Calu3 (cell line): ENCODE data around the gene C1QTNF9. TPM values are rescaled to one million over a fixed set of nuclear protein-coding genes. Genes with fewer than 3 reads are reported as not detected.
"Not testable (repeated sequence)": the region's sequence is repeated elsewhere in the genome, so short reads cannot be mapped to it uniquely, and the experiment has no call there.

Experiments
- BruUV-seq: library from RNA; stranded (reverse); fragments of 400-500 nt; replicated peaks from 2 replicates; lab custom pipeline; 2021; lab: Mats Ljungman, UMichigan
- CTCF ChIA-PET: fragments of 300-600 bp; sonication (Branson Sonifier 250); formaldehyde crosslinking; loops from one replicate; lab custom pipeline; 2022; ENCODE audit warnings: antibody characterized with exemption; lab: Charles Lee
- DNase-seq: peaks from one replicate; pipeline ENCODE4 v3.0.0; 2022
- H3K27ac Mint-ChIP-seq: one replicate; pipeline ENCODE4 v1.8.0; 2022; ENCODE audit warnings: mixed read lengths; ENCODE audit not compliant: unreplicated experiment
- H3K27me3 Mint-ChIP-seq: one replicate; pipeline ENCODE4 v1.8.0; 2022; ENCODE audit warnings: mixed read lengths; ENCODE audit not compliant: unreplicated experiment
- H3K36me3 Mint-ChIP-seq: one replicate; pipeline ENCODE4 v1.8.0; 2022; ENCODE audit warnings: mild to moderate bottlenecking, moderate library complexity, mixed read lengths; ENCODE audit not compliant: insufficient read depth, unreplicated experiment
- H3K4me1 Mint-ChIP-seq: one replicate; pipeline ENCODE4 v1.8.0; 2022; ENCODE audit warnings: mild to moderate bottlenecking, low read depth, mixed read lengths; ENCODE audit not compliant: unreplicated experiment
- H3K4me3 Mint-ChIP-seq: one replicate; pipeline ENCODE4 v1.8.0; 2022; ENCODE audit warnings: mild to moderate bottlenecking, low read depth, moderate library complexity, mixed read lengths; ENCODE audit not compliant: unreplicated experiment
- H3K9me3 Mint-ChIP-seq: one replicate; pipeline ENCODE4 v1.8.0; 2022; ENCODE audit warnings: low read depth, mixed read lengths; ENCODE audit not compliant: unreplicated experiment
- intact Hi-C: fragments of 100-400 bp; cut with micrococcal nuclease; formaldehyde crosslinking; loops from one replicate; pipeline ENCODE4 v1.10.0; 2022; ENCODE audit not compliant: unreplicated experiment
- total RNA-seq: library from RNA; stranded (reverse); gene quantifications from 2 replicates; pipeline ENCODE4 v1.2.3, GENCODE V29; 2022
- TF ChIP-seq, protein P1 (sequence below): fragments of 200-600 bp; IDR thresholded peaks from one replicate; pipeline ENCODE4 v1.8.0; 2022; ENCODE audit warnings: antibody characterized with exemption; ENCODE audit not compliant: unreplicated experiment

The C1QTNF9 gene
- total RNA-seq, 1 experiment from 2014 or later = not detected

DNA sequence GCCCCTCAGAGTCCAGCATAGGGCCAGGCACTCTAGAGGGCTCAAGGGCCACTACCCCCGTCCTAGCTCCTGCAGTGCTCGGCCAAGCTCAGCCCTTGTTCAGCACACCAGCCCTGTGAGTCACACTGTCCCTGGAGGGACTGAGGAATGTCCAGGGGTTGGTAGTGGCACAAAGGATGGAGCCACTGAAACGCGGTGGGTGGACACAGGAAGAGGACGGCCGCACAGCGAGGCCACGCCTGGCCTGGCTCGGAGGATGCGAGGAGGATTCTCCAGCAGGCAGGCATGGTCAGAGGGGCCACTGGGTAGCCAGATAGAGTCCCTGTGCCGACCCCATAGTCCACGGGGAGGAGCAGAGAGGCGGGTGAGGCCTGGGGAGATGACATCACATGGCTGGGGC is 45.7 kb downstream of the C1QTNF9 start:
- intact Hi-C loops = no loop called here
- H3K27me3 Mint-ChIP-seq = no peaks in the 10 kb centered on the region
- no peaks in the 10 kb centered on the region for H3K9me3 Mint-ChIP-seq
- CTCF ChIA-PET = no interaction called here
- H3K27ac Mint-ChIP-seq = no peak overlapping the region
- no peak for DNase-seq
- no TSS peak for BruUV-seq
- TF ChIP-seq, protein P1, sequence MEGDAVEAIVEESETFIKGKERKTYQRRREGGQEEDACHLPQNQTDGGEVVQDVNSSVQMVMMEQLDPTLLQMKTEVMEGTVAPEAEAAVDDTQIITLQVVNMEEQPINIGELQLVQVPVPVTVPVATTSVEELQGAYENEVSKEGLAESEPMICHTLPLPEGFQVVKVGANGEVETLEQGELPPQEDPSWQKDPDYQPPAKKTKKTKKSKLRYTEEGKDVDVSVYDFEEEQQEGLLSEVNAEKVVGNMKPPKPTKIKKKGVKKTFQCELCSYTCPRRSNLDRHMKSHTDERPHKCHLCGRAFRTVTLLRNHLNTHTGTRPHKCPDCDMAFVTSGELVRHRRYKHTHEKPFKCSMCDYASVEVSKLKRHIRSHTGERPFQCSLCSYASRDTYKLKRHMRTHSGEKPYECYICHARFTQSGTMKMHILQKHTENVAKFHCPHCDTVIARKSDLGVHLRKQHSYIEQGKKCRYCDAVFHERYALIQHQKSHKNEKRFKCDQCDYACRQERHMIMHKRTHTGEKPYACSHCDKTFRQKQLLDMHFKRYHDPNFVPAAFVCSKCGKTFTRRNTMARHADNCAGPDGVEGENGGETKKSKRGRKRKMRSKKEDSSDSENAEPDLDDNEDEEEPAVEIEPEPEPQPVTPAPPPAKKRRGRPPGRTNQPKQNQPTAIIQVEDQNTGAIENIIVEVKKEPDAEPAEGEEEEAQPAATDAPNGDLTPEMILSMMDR = no peak
- no peak overlapping the region for H3K4me3 Mint-ChIP-seq
- peaks cover 7% of the 10 kb centered on the region for H3K4me1 Mint-ChIP-seq
- H3K36me3 Mint-ChIP-seq = no peaks in the 10 kb centered on the region

DNA sequence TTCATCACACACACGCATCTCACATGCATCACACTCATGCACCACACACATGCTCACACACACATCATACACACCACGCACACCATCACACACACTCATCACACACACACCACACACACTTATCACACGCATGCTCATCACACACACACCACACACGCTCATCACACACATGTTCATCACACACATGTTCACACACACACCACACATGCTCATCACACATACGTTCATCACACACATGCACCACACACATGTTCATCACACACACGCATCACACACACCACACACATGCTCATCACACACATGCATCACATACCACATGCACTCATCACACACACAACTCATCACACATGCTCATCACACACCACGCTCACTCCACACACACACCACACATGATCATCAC is 46.9 kb downstream of the C1QTNF9 start:
- DNase-seq = no peak
- intact Hi-C loops = no loop called here

DNA sequence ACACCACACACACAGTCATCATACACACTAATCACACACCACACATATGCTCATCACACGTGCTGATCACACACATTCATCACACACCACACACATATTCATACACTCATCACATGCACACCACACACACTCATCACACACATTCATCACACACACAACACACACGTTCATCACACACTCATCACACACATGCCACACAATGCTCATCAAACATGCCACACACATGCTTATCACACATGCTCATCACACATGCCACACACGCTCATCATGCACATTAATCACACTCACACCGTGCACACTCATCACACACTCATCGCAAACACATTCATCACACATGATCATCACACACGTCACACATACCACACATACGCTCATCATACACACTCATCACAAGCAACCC is 47.5 kb downstream of the C1QTNF9 start:
- Mint-ChIP-seq H3K4me3 (no peak overlapping the region), H3K27ac (no peak overlapping the region), H3K4me1 (peaks cover 3% of the 10 kb centered on the region), H3K9me3 (no peaks in the 10 kb centered on the region), H3K36me3 (no peaks in the 10 kb centered on the region), H3K27me3 (no peaks in the 10 kb centered on the region)
- CTCF ChIA-PET = no interaction called here
- no peak for DNase-seq
- intact Hi-C loops = no loop called here
- TF ChIP-seq, protein P1 = no peak
- BruUV-seq = no TSS peak

More for the DNA sequence above, 46.9 kb downstream of the C1QTNF9 start:
- BruUV-seq = no TSS peak
- TF ChIP-seq, protein P1 = no peak
- Mint-ChIP-seq H3K27ac (no peak overlapping the region), H3K4me3 (no peak overlapping the region), H3K4me1 (peaks cover 6% of the 10 kb centered on the region), H3K27me3 (no peaks in the 10 kb centered on the region), H3K9me3 (no peaks in the 10 kb centered on the region), H3K36me3 (no peaks in the 10 kb centered on the region)
- CTCF ChIA-PET = no interaction called here

DNA sequence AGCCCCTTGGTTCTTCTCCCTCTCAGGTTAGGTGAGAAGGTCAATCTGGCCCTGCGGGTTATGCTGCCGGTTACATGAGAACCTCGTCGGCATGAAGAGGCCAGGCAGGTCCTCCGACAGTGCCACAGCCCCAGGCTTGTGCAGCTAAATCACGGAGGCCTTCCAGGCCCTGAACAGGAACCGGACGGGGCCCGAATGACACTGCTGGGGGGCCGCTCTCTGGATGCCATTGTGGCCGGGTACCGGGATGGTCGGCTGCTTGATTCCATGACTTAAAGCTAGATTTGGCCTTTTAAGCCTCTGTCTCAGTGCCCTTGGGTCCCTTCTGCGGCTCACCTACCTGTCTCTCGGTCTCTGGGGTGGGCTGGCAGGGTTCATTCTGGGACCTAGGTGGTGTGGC is 48.4 kb downstream of the C1QTNF9 start:
- H3K27ac Mint-ChIP-seq = no peak overlapping the region

DNA sequence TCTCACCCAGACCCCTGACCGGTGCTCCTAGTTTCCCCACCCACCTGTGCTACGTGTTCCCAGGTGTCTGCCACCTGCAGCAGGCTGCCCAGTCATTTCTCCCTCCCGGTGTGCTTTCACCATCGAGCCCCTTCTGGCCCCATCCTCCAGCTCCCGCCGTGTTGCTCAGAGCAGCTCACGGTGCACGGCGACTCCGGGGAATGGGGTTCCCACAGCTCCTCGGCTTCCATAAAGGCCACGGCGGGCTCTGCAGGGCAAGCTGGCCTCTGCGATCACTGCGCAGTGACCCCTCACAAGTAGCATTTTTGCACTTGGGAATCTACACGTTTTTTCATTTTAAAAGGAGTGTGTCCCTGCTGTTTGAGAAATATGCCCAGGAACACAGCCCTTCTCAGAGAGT is 49.5 kb downstream of the C1QTNF9 start:
- H3K4me1 Mint-ChIP-seq, H3K9me3 Mint-ChIP-seq, H3K4me3 Mint-ChIP-seq, H3K27me3 Mint-ChIP-seq, intact Hi-C loops, H3K27ac Mint-ChIP-seq, DNase-seq, H3K36me3 Mint-ChIP-seq, BruUV-seq: not testable (repeated sequence)
- CTCF ChIA-PET = interaction anchor here (0.6 kb wide), 1 partner anchor 288 kb away, joined by 3 read pairs; no protein-coding TSS in a partner anchor

More for the DNA sequence above, 48.4 kb downstream of the C1QTNF9 start:
- no TSS peak for BruUV-seq
- no peaks in the 10 kb centered on the region for H3K9me3 Mint-ChIP-seq
- intact Hi-C loops = no loop called here
- TF ChIP-seq, protein P1 = no peak
- CTCF ChIA-PET = no interaction called here
- no peak for DNase-seq
- H3K4me3 Mint-ChIP-seq = no peak overlapping the region
- H3K36me3 Mint-ChIP-seq = no peaks in the 10 kb centered on the region
- H3K27me3 Mint-ChIP-seq = no peaks in the 10 kb centered on the region
- H3K4me1 Mint-ChIP-seq = no peaks in the 10 kb centered on the region

DNA sequence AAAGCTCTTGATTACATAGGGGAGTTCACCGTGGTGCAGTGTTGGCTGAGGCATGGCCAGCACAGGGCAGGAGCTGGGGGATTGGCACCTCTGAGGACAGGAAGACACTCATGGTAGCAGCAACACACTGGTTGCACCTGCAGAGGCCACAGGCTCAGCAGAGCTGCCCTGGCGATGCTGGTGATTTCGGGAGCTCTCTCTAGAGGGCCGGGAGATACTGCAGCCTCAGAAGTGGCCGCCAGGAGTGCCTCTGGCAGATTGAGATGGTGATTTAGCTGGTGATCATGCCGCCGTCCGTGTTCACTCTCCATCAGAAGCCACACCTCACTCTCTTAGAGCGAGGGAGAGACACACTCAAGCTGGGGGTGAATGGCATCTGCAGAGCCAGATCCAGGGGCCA is 49.9 kb downstream of the C1QTNF9 start:
- intact Hi-C loops, BruUV-seq, H3K27ac Mint-ChIP-seq, DNase-seq, H3K4me1 Mint-ChIP-seq, H3K9me3 Mint-ChIP-seq, H3K4me3 Mint-ChIP-seq, H3K27me3 Mint-ChIP-seq, H3K36me3 Mint-ChIP-seq: not testable (repeated sequence)
- CTCF ChIA-PET = interaction anchor here (0.6 kb wide), 1 partner anchor 288 kb away, joined by 3 read pairs; no protein-coding TSS in a partner anchor
